ENCODE results near the gene IDH3A.

Gene IDH3A

DNA sequence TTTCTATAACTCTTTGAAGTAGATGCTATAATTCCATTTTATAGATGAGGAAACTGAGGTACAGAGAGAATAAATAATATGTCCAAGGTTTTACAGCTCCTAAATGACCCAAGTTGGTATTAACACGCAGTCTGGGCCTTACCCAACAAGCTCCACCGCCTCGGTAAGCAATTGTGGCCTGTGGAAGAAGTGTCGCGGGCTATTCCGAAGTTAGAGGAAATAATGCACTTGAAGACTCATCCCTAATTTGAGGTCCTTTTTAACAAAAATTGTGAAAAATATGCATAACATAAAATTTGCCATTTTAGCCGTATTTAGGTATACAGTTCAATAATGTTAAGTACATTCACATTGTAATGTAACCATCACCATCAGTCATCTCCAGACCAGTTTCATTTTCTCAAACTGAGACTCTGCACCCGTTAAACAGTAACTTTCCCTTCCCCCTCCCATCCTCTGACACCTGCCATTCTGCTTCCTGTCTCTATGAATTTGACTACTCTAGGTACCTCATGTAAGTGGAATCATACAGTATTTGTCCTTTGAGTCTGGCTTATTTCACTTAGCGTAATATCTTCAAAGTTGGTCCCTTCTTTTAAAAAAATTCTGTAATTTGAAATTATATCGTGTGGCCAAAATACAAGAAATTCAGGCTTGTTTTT lies 18.2 kb downstream of the IDH3A start:
- no peak for DNase-seq (ENCODE audit: low read depth)
- TF ChIP-seq, protein P1, sequence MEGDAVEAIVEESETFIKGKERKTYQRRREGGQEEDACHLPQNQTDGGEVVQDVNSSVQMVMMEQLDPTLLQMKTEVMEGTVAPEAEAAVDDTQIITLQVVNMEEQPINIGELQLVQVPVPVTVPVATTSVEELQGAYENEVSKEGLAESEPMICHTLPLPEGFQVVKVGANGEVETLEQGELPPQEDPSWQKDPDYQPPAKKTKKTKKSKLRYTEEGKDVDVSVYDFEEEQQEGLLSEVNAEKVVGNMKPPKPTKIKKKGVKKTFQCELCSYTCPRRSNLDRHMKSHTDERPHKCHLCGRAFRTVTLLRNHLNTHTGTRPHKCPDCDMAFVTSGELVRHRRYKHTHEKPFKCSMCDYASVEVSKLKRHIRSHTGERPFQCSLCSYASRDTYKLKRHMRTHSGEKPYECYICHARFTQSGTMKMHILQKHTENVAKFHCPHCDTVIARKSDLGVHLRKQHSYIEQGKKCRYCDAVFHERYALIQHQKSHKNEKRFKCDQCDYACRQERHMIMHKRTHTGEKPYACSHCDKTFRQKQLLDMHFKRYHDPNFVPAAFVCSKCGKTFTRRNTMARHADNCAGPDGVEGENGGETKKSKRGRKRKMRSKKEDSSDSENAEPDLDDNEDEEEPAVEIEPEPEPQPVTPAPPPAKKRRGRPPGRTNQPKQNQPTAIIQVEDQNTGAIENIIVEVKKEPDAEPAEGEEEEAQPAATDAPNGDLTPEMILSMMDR (conservative IDR thresholded peaks at IDR 0.05; ENCODE audit: control insufficient read depth, insufficient read depth, low read depth, low read length), result no peak

DNA sequence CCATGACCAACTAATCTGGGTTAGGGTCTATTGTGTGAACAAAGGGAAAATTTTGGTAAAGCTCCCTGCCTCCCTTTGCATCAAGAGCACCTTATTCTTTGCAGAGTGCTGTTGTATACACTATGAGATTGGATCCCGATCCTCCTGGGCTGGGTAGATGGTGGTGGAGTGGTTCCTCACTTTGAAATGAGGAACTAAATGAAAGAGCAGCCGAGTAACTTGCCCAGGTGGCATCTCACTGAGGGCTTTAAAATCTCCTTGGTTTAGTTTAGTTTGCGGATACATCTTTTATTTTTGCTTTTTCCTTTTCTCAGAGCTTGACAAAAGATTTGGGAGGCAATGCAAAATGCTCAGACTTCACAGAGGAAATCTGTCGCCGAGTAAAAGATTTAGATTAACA lies 19.4 kb downstream of the IDH3A start:
- TF ChIP-seq, protein P1 (conservative IDR thresholded peaks at IDR 0.05; ENCODE audit: control insufficient read depth, insufficient read depth, low read depth, low read length), result no peak
- H3K4me3 ChIP-seq (ENCODE audit: control insufficient read depth, low read depth, low read length), result no peak overlapping the region
- DNase-seq (ENCODE audit: low read depth), result no peak

More for the DNA sequence above, 18.2 kb downstream of the IDH3A start:
- no peak overlapping the region for H3K4me3 ChIP-seq (ENCODE audit: control insufficient read depth, low read depth, low read length)

DNA sequence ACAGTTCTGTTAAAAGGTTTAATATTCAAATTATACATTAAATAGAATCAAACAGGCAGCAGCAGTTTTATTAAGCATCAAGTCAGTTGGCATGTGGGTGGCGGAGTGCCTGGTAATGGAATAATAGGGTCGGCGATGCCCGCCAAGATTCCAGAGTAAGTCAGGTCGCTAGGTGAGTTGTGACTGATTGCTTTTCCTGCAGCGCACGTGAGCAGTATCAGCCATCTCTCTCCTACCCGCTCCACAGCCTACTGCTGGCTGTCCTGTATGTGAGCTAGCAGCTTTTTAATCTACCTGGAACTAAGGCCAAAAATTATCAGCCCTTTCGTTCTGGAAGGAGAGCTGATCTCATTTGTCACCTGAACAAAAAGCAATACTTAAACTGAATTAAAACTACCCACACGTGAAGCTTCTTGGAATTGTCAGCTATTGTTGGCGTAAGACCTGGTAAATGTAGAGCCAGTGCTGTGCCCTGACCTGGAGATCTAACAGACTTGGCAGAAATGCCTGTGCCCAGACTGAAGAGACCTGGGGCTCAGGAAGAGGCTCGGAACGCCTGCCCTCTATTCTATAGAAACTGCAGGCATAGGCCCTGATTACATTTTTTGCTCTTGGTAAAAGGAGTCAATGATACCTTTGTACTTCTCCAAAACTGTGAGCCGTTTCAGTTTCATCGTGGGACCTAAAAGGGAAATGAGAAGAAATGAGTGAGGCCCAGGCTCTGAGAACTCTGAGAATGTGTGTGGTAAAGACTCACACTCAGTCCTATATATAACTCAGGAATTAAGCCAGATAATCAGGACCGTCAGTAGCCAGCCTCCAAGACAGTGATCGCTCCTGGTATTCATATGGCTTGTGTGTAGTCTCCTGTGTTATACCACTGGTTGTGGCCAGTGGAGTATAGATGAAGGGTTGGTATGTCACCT lies 21.9 kb downstream of the IDH3A start:
- TF ChIP-seq, protein P1 (conservative IDR thresholded peaks at IDR 0.05; ENCODE audit: control insufficient read depth, insufficient read depth, low read depth, low read length), result no peak
- no peak overlapping the region for H3K4me3 ChIP-seq (ENCODE audit: control insufficient read depth, low read depth, low read length)
- DNase-seq (ENCODE audit: low read depth), result no peak

DNA sequence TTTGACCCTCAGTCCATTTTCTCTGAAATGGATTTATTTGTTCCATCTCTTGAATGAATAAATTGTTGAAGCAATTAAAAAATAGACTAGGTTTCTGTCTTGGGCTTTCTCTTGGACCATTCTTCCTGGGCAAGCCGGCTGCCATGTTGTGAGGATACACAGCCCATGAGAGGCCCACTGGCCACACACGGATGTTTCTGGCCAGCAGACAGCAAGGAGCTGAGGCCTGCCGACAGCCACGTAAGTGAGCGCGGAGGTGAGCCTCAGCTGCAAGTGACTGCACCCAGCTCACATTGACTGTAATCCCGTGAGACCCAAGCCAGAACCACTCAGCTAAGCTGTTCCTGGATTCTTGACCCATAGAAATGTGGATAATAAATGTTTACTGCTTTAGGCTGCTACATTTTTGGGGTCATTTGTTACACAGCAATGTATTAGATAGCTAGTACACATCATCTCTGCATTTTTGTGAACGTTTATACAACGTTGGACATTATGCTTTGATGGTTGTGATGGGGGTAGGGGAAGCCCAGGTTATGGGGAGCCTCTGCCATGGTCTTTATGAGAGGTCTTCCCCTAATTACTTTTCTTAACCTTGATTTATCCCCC lies 22.8 kb downstream of the IDH3A start:
- TF ChIP-seq, protein P1 (conservative IDR thresholded peaks at IDR 0.05; ENCODE audit: control insufficient read depth, insufficient read depth, low read depth, low read length), result no peak
- DNase-seq (ENCODE audit: low read depth), result no peak
- no peak overlapping the region for H3K4me3 ChIP-seq (ENCODE audit: control insufficient read depth, low read depth, low read length)

DNA sequence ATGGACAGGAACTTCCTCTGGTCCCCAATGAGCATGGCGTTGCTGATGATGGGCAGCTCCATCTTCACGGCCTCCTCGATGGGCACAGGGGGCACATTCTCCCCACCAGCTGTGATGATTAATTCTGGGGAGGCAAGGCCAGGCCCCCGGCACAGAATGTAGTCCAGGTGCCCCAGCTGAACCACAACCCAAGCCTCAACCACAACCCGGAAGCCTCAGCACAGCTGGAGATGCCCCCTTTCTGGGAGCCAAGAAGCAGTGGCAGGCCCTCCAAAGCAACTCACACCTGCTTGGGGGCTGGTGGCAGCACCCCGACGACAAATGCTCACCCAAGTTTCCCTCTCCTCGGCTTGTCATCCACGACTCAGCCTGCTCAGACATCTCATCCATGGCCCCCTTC lies 25.2 kb downstream of the IDH3A start:
- TF ChIP-seq, protein P1 (conservative IDR thresholded peaks at IDR 0.05; ENCODE audit: control insufficient read depth, insufficient read depth, low read depth, low read length), result no peak
- no peak for DNase-seq (ENCODE audit: low read depth)

DNA sequence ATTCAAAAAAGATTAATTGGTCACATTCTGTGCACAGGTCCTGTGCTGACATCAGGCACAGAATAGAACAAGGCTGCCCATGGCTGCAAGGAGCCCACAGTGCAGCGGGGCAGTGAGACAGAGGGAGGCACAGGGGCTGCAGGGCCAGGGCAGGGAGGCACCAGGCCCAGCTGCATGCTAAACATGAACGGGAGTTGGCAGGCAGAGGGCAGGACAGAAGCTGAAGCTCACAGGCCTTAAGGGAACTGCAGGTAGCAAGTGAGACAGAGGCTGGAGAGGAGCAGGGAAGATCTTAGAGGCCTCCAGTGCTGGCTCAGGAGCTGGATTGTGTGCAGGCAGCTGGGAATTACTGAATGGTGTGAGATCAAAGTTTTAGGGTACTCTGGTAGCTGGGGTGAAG lies 26.2 kb downstream of the IDH3A start:
- TF ChIP-seq, protein P1 (conservative IDR thresholded peaks at IDR 0.05; ENCODE audit: control insufficient read depth, insufficient read depth, low read depth, low read length), result no peak
- H3K4me3 ChIP-seq (ENCODE audit: control insufficient read depth, low read depth, low read length), result no peak overlapping the region
- DNase-seq (ENCODE audit: low read depth), result no peak

More for the DNA sequence above, 25.2 kb downstream of the IDH3A start:
- no peak overlapping the region for H3K4me3 ChIP-seq (ENCODE audit: control insufficient read depth, low read depth, low read length)

All from fibroblast of mammary gland (primary cell).